A673 (cell line): ENCODE results near the gene LRRC8C.

Experiments
- EZH2 ChIP-seq: fragments of 200-600 bp; sonication (generic); IDR thresholded peaks from 2 replicates; pipeline ENCODE4 v1.6.1; 2017; ENCODE audit warnings: borderline replicate concordance, low read depth, mild to moderate bottlenecking, mixed read lengths, antibody characterized with exemption, low read length; ENCODE audit not compliant: poor library complexity, severe bottlenecking
- TF ChIP-seq, protein P1 (sequence below): fragments of 300-800, 200-600 bp; sonication (generic); conservative IDR thresholded peaks from 2 replicates; pipeline ENCODE4 v1.5.1; 2017; ENCODE audit warnings: low read depth, mild to moderate bottlenecking, antibody characterized with exemption, low read length, moderate library complexity, mixed read lengths

DNA sequence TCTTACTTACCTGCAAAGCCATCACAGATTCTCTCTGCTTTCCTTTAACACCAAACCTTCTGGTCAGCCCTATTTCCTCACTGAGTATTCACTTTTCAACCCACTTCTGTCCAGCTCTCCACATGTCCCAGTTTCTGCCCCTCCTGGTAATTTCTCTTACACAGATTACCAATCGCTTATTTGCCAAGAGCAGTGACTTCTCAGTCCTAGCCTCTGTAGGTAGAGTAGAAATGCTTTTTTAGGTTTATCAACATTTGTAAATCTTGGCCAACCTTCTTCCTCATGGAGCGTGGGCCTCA lies 33.6 kb upstream of the LRRC8C start:
- TF ChIP-seq, protein P1, sequence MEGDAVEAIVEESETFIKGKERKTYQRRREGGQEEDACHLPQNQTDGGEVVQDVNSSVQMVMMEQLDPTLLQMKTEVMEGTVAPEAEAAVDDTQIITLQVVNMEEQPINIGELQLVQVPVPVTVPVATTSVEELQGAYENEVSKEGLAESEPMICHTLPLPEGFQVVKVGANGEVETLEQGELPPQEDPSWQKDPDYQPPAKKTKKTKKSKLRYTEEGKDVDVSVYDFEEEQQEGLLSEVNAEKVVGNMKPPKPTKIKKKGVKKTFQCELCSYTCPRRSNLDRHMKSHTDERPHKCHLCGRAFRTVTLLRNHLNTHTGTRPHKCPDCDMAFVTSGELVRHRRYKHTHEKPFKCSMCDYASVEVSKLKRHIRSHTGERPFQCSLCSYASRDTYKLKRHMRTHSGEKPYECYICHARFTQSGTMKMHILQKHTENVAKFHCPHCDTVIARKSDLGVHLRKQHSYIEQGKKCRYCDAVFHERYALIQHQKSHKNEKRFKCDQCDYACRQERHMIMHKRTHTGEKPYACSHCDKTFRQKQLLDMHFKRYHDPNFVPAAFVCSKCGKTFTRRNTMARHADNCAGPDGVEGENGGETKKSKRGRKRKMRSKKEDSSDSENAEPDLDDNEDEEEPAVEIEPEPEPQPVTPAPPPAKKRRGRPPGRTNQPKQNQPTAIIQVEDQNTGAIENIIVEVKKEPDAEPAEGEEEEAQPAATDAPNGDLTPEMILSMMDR = 0 out of 2 replicates have a peak, but pooled peaks have one; percentile 13
- TF ChIP-seq EZH2 = no peak
